H1 (cell line): ENCODE results near the gene SLAMF1. TPM values are rescaled to one million over a fixed set of nuclear protein-coding genes. Genes with fewer than 3 reads are reported as not detected.

Source experiments
- CTCF ChIA-PET: fragments of 300-600 bp; sonication (Branson Sonifier 250); formaldehyde crosslinking; loops from one replicate; lab custom pipeline; 2021; ENCODE audit not compliant: partially characterized antibody; lab: Charles Lee
- POLR2A ChIA-PET: fragments of 300-600 bp; sonication (Branson Sonifier 250); formaldehyde crosslinking; loops from one replicate; lab custom pipeline; 2021; ENCODE audit warnings: inconsistent platforms; ENCODE audit not compliant: partially characterized antibody; lab: Charles Lee
- DNase-seq, 2 experiments: peaks; one replicate each; pipeline versions ENCODE4 v3.0.0 to v3.0.0-alpha.2; 2010 to 2022; ENCODE audit warnings: low spot score in 2 of 2, low read depth in 1 of 2, mixed read lengths in 1 of 2
- FAIRE-seq: peaks from 2 replicates; lab custom pipeline; 2011; peaks lifted over from hg19 to GRCh38; lab: Jason Lieb, UNC
- H2AFZ ChIP-seq: 2 replicates; pipeline ENCODE4 v1.8.1; 2012; ENCODE audit warnings: low read length, inconsistent platforms
- H2AK5ac ChIP-seq: 2 replicates; pipeline ENCODE4 v1.6.1; 2013; ENCODE audit warnings: low read depth, low read length
- H2BK120ac ChIP-seq: replicated peaks from 2 replicates; pipeline ENCODE3; 2013; ENCODE audit warnings: low read depth, low read length, inconsistent platforms
- H2BK12ac ChIP-seq: 2 replicates; pipeline ENCODE4 v1.6.1; 2013; ENCODE audit warnings: low read depth, low read length
- H2BK15ac ChIP-seq: 2 replicates; pipeline ENCODE4 v1.6.1; 2013; ENCODE audit warnings: low read length
- H2BK20ac ChIP-seq: 2 replicates; pipeline ENCODE4 v1.6.1; 2013; ENCODE audit warnings: low read length
- H2BK5ac ChIP-seq: 2 replicates; pipeline ENCODE4 v1.6.1; 2013; ENCODE audit warnings: low read depth, low read length
- H3K14ac ChIP-seq: 2 replicates; pipeline ENCODE4 v1.6.1; 2013; ENCODE audit warnings: inconsistent platforms; ENCODE audit not compliant: insufficient read length
- H3K18ac ChIP-seq: 2 replicates; pipeline ENCODE4 v1.6.1; 2013; ENCODE audit warnings: low read length; ENCODE audit errors: extremely low read depth
- H3K23ac ChIP-seq: 2 replicates; pipeline ENCODE4 v1.6.1; 2013; ENCODE audit warnings: inconsistent platforms; ENCODE audit not compliant: insufficient read length
- H3K23me2 ChIP-seq: 2 replicates; pipeline ENCODE4 v1.6.1; 2013; ENCODE audit warnings: low read depth, low read length
- H3K27ac ChIP-seq: 2 replicates; pipeline ENCODE4 v1.6.1; 2011; ENCODE audit warnings: low read depth, low read length, inconsistent platforms
- H3K27me3 ChIP-seq, 4 experiments: replicated peaks in 1 of 4; 1 replicate in 1 of 4; 2 replicates in 3 of 4; pipeline versions ENCODE4 v1.6.1 to v1.8.1; 2011 to 2013; ENCODE audit warnings: low read length in 3 of 4, mild to moderate bottlenecking in 3 of 4, inconsistent platforms in 2 of 4, mixed read lengths in 2 of 4, moderate library complexity in 1 of 4; ENCODE audit not compliant: control insufficient read depth in 3 of 4, insufficient read depth in 3 of 4; ENCODE audit errors: extremely low read depth in 1 of 4
- H3K36me3 ChIP-seq, 4 experiments: 2 replicates each; pipeline versions ENCODE4 v1.6.1 to v1.8.1; 2011 to 2013; ENCODE audit warnings: mild to moderate bottlenecking in 4 of 4, low read length in 3 of 4, moderate library complexity in 2 of 4, control low read depth in 1 of 4, inconsistent platforms in 1 of 4; ENCODE audit not compliant: insufficient read depth in 4 of 4, control insufficient read depth in 2 of 4
- H3K4ac ChIP-seq: replicated peaks from 2 replicates; pipeline ENCODE3; 2013; ENCODE audit warnings: low read length, low read depth, mixed read lengths, inconsistent platforms; ENCODE audit not compliant: insufficient read length
- H3K4me1 ChIP-seq, 4 experiments: replicated peaks in 1 of 4; 1 replicate in 1 of 4; 2 replicates in 3 of 4; pipeline versions ENCODE4 v1.6.1 to v1.8.1; 2011 to 2013; ENCODE audit warnings: low read length in 3 of 4, inconsistent platforms in 2 of 4, mixed read lengths in 1 of 4; ENCODE audit not compliant: insufficient read depth in 4 of 4, control insufficient read depth in 3 of 4
- H3K4me2 ChIP-seq, 2 experiments: 2 replicates each; pipeline versions ENCODE4 v1.6.1 to v1.8.1; 2011 to 2013; ENCODE audit warnings: low read depth in 2 of 2, low read length in 2 of 2, control low read depth in 1 of 2, inconsistent platforms in 1 of 2, mild to moderate bottlenecking in 1 of 2; ENCODE audit not compliant: insufficient read depth in 1 of 2
- H3K4me3 ChIP-seq, 4 experiments: fragments of 200-600, 300-600 bp in 1 of 4; sonication (generic), shearing (Covaris generic), sonication (Bioruptor Twin) in 1 of 4; 2 replicates each; pipeline versions ENCODE4 v1.5.1 to v1.8.1; 2011 to 2016; ENCODE audit warnings: low read length in 4 of 4, low read depth in 3 of 4, control low read depth in 2 of 4, inconsistent platforms in 2 of 4, mild to moderate bottlenecking in 2 of 4, mixed read lengths in 1 of 4, moderate library complexity in 1 of 4; ENCODE audit not compliant: insufficient read depth in 2 of 4; ENCODE audit errors: extremely low read depth in 1 of 4
- H3K56ac ChIP-seq: replicated peaks from 2 replicates; pipeline ENCODE3; 2013; ENCODE audit warnings: low read depth, mild to moderate bottlenecking, mixed read lengths, low read length, inconsistent platforms; ENCODE audit not compliant: insufficient read length
- H3K79me1 ChIP-seq: 2 replicates; pipeline ENCODE4 v1.6.1; 2013; ENCODE audit warnings: low read depth, low read length, control low read depth
- H3K79me2 ChIP-seq, 2 experiments: 2 replicates each; pipeline versions ENCODE4 v1.6.1 to v1.8.1; 2012 to 2013; ENCODE audit warnings: low read length in 2 of 2, mild to moderate bottlenecking in 2 of 2, inconsistent platforms in 1 of 2; ENCODE audit not compliant: insufficient read depth in 2 of 2, control insufficient read depth in 1 of 2
- H3K9ac ChIP-seq, 4 experiments: replicated peaks in 1 of 4; 1 replicate in 1 of 4; 2 replicates in 3 of 4; pipeline versions ENCODE4 v1.6.1 to v1.8.1; 2011 to 2013; ENCODE audit warnings: low read depth in 3 of 4, low read length in 3 of 4, control low read depth in 2 of 4, mild to moderate bottlenecking in 2 of 4, moderate library complexity in 2 of 4, inconsistent platforms in 1 of 4; ENCODE audit errors: extremely low read depth in 1 of 4
- H3K9me3 ChIP-seq, 2 experiments: 2 replicates each; pipeline versions ENCODE4 v1.6.1 to v1.8.1; 2012 to 2013; ENCODE audit warnings: mild to moderate bottlenecking in 2 of 2, moderate library complexity in 2 of 2, control low read depth in 1 of 2, inconsistent platforms in 1 of 2, low read depth in 1 of 2, low read length in 1 of 2, mixed read lengths in 1 of 2; ENCODE audit not compliant: insufficient read depth in 2 of 2
- H4K20me1 ChIP-seq, 2 experiments: replicated peaks in 1 of 2; 2 replicates each; pipeline versions ENCODE3 to v1.8.1; 2011 to 2013; ENCODE audit warnings: inconsistent platforms in 2 of 2, low read length in 2 of 2, mild to moderate bottlenecking in 1 of 2; ENCODE audit not compliant: insufficient read depth in 2 of 2, control insufficient read depth in 1 of 2
- H4K5ac ChIP-seq: 2 replicates; pipeline ENCODE4 v1.6.1; 2013; ENCODE audit warnings: low read length, low read depth, mixed read lengths, inconsistent platforms; ENCODE audit not compliant: insufficient read length
- H4K8ac ChIP-seq: 2 replicates; pipeline ENCODE4 v1.8.0; 2013; ENCODE audit warnings: mild to moderate bottlenecking, moderate library complexity, low read length, inconsistent platforms; ENCODE audit not compliant: insufficient read depth; ENCODE audit errors: extremely low read depth
- H4K91ac ChIP-seq: replicated peaks from 2 replicates; pipeline ENCODE3; 2013; ENCODE audit warnings: low read length, mixed read lengths, inconsistent platforms; ENCODE audit not compliant: insufficient read length
- ATF2 ChIP-seq: IDR thresholded peaks from 2 replicates; pipeline ENCODE4 v1.6.1; 2012; ENCODE audit warnings: low read length, inconsistent platforms
- E2F6 ChIP-seq: IDR thresholded peaks from 2 replicates; pipeline ENCODE4 v1.6.1; 2012; ENCODE audit warnings: inconsistent platforms
- GTF2F1 ChIP-seq: IDR thresholded peaks from 2 replicates; pipeline ENCODE4 v1.6.1; 2012; ENCODE audit warnings: low read depth, low read length, improper control_type of control experiment, borderline replicate concordance
- PHF8 ChIP-seq: fragments of 200-600 bp; sonication (generic); conservative IDR thresholded peaks from 2 replicates; pipeline ENCODE4 v1.7.1; 2012; ENCODE audit warnings: low read depth, mild to moderate bottlenecking, inconsistent platforms, low read length, moderate library complexity
- SAP30 ChIP-seq: fragments of 300-600 bp; sonication (generic); IDR thresholded peaks from 2 replicates; pipeline ENCODE4 v1.7.1; 2012; ENCODE audit warnings: low read length, moderate library complexity, mild to moderate bottlenecking, inconsistent platforms; ENCODE audit not compliant: insufficient read depth, insufficient replicate concordance
- TAF1 ChIP-seq: IDR thresholded peaks from 2 replicates; pipeline ENCODE4 v1.6.1; 2011; ENCODE audit warnings: mild to moderate bottlenecking, low read depth, low read length
- WGBS, 2 experiments: shearing (Covaris generic) in 1 of 2; methylation state at CpG; one replicate each; pipeline versions ENCODE4 v1.1.6 to v1.1.7; 2013 to 2015; ENCODE audit warnings: low lambda C conversion rate in 2 of 2, mixed read lengths in 2 of 2, inconsistent platforms in 1 of 2, low coverage in 1 of 2, missing lambda C conversion rate in 1 of 2; ENCODE audit not compliant: insufficient replicate concordance in 2 of 2, insufficient coverage in 1 of 2, insufficient read length in 1 of 2; ENCODE audit errors: extremely low coverage in 1 of 2, missing lambda C conversion rate in 1 of 2; 5-methylcytosine and 5-hydroxymethylcytosine counted together
- polyA plus RNA-seq, 7 experiments: library from polyadenylated mRNA; depleted of rRNA in 3 of 7; stranded (reverse) in 5 of 7; unstranded in 2 of 7; fragments of >200 nt in 5 of 7; fragments of 200-250 nt in 2 of 7; gene quantifications; 1 replicate in 5 of 7; 2 replicates in 1 of 7; 4 replicates in 1 of 7; pipeline versions ENCODE4 v1.2.1 to v1.2.3, GENCODE V29; 2011 to 2013; ENCODE audit warnings: missing spikeins in 2 of 7, mixed read lengths in 2 of 7
- total RNA-seq: library from RNA; stranded (reverse); fragmentation: NEBNext Ultra II Directional; extraction: Animal tissue kit (Norgen Biotek cat#: 25700); gene quantifications from 2 replicates; pipeline ENCODE4 v1.2.1, GENCODE V29; 2021

SLAMF1 gene
- total and polyA plus RNA-seq, 2 of the 8 experiments (the other 6 are each of a cell fraction or from before 2014, with no cell fraction given) = not detected

- Histone ChIP-seq H2AK5ac (no peak overlapping the region), H4K5ac (no peak overlapping the region), H3K14ac (no peak overlapping the region), H2BK12ac (no peak overlapping the region), H3K18ac (no peak overlapping the region), H3K79me1 (no peaks in the 10 kb centered on the region), H3K4me2 (no peak overlapping the region), H3K27ac (no peak overlapping the region), H3K4me3 (no peak overlapping the region), H4K20me1 (no peaks in the 10 kb centered on the region), H3K9ac (no peak overlapping the region), H2AFZ (no peak overlapping the region), H3K56ac (no peak overlapping the region), H3K9me3 (no peaks in the 10 kb centered on the region), H3K79me2 (no peaks in the 10 kb centered on the region), H2BK20ac (no peak overlapping the region), H2BK15ac (no peak overlapping the region), H2BK120ac (no peak overlapping the region), H3K23ac (no peak overlapping the region), H2BK5ac (no peak overlapping the region), H3K27me3 (no peaks in the 10 kb centered on the region), H4K8ac (no peak overlapping the region), H3K36me3 (no peaks in the 10 kb centered on the region), H3K4ac (no peak overlapping the region), H4K91ac (no peak overlapping the region), H3K4me1 (peaks cover 0 to under 1% (median 0%) of the 10 kb centered on the region in 4 experiments; a peak in 2 of 7 replicates), H3K23me2 (no peaks in the 10 kb centered on the region; the same call in 1 of the 2 replicates)
- DNase-seq (no peak), FAIRE-seq (no peak)
- ChIA-PET POLR2A (no interaction called here), CTCF (no interaction called here)
- TF ChIP-seq E2F6 (no peak), SAP30 (no peak), TAF1 (no peak), GTF2F1 (no peak), ATF2 (no peak), PHF8 (no peak)
- 95% methylated on average over 2 of the region's 2 CpGs; no CpG with 5 or more reads in 1 of the 2 experiments for WGBS, 2 experiments
Measured at GRCh38 chr1:160615660-160616059, 31.2 kb downstream of the SLAMF1 start.
